GM20000 (cell line): ENCODE data around the gene SLC22A2.

Experiments
- DNase-seq: peaks from one replicate; pipeline ENCODE4 v3.0.0; 2012; ENCODE audit warnings: low spot score
- CTCF ChIP-seq: IDR thresholded peaks from 2 replicates; pipeline ENCODE4 v1.5.1; 2012; ENCODE audit warnings: mild to moderate bottlenecking, control low read depth; ENCODE audit errors: extremely low read depth, missing control alignments

The SLC22A2 gene

DNA sequence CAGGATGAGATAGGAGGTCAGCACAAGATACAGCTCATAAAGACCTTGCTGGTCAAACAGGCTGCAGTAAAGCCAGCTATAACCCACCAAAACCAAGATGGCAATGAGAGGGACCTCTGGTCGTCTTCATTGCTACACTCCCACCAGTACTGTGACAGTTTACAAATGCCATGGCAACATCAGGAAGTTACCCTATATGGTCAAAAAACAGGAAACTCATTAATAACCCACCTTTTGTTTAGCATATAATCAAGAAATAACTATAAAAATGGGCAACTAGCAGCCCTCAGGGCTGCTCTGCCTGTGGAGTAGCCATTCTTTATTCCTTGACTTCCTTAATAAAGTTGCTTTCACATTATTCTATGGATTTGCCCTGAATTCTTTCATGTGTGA is 30.9 kb downstream of the SLC22A2 start:
- TF ChIP-seq CTCF: no peak
- no peak for DNase-seq

DNA sequence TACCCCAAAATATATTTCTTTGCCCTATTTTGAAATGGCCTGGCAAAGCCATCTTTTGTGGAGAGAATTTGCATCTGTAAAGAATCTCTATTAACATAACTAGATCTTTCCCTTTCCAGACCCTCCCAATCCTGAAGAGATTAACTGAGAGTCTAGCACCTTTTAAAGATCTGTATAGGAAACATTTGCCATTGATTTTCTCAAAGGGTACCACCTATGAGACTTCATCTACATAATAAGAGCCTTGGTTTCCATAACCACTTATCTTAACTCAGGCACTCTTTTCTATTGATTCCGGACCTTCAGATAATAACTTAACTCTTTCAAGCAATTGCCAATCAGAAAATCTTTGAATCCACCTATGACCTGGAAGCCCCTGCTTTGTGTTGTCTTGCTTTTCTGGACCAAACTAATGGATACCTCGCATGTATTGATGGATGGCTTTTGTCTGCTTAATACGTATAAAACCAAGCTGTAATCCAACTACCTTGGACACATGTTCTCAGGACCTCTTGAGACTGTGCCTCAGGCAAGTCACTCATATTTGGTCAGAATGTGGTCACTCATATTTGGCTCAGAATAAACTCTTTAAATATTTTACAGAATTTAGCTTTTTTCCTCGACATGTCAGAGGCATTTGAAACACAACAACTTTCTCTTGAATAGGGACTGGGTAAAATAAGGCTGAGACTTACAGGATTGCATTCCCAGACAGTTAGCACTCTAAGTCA is 31.4 kb downstream of the SLC22A2 start:
- DNase-seq: no peak
- no peak for TF ChIP-seq CTCF

DNA sequence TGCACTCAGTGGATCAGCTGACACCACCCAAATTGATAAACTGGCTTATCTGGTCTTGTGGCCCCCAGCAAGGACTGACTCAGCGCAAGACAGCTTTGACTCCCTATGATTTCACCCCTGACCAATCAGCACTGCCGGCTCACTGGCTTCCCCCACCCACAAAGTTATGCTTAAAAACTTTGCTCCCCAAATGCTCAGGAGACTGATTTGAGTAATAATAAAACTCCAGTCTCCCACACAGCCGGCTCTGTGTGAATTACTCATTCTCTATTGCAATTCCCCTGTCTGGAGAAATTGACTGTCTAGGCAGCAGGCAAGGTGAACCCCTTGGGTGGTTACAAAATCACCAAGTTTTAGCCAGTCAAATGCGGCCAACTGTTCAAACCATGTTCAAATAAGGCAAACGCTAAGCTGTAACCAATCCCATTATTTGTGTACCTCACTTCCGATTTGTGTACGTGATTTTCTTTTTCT is 32.5 kb downstream of the SLC22A2 start:
- TF ChIP-seq CTCF: no peak
- no peak for DNase-seq

DNA sequence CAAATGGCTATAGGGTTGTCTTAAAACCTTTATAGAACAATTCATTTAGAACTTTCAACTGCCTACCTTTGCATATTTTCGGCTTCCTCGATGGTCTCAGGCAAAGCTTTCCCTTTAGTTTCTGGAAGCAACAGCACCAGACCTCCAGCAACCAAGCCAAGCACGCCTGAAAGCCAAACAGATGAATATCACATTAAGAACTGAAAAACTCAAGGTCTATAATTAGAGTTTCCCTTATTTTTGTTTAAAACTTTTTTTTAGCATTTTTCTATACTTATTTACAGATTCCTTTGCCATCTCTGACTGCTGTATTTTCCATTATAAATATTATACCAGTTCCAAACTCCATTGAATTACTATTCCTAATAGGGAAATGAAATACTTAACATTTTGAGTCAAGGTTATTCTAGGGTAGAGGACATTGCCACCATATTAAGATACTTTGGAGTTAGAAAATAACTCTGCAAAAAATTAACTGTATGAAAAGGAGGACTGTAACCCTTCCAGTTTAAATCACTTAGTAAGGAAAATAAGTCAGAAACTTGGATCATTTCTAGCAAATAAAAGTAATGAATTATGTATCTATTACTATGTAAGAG is 33.9 kb downstream of the SLC22A2 start:
- no peak for TF ChIP-seq CTCF
- no peak for DNase-seq

DNA sequence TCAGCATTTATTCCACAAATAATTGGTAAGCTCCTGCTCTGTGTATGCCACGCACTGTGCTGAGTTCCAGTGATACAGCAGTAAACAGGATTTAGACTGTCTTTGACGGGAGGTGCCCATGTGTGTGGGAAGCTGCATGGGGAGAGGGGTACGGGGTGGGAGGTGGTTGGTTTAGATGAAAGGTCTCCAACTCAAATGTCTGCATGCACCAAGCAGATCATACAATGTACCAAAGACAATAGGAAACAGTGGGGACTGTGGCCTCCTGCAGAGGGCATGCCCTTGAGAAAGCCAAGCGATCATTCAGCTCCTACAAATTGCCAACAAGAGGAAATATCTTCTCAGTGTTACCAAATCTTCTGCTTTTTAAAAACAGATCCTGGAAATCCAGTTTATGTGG is 36.1 kb downstream of the SLC22A2 start:
- no peak for DNase-seq
- TF ChIP-seq CTCF: no peak

DNA sequence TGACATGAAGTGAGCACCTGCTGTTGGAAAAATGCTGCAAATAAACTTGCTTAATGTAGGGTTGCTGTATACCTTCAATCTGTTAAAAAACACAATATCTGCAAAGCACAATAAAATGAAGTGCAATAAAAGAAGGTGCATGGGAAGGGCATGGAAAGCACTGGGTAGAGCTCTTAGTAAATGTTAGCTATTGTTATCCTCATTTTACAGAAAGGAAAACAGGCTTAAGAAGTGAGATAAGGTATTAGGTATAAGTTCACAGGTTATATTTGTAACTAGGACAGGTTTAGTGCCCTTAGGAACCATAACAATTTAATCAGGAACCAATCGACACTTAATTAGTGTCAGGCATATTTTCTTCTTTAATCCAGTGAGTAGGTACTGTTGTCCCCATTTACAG is 36.7 kb downstream of the SLC22A2 start:
- no peak for DNase-seq
- no peak for TF ChIP-seq CTCF

DNA sequence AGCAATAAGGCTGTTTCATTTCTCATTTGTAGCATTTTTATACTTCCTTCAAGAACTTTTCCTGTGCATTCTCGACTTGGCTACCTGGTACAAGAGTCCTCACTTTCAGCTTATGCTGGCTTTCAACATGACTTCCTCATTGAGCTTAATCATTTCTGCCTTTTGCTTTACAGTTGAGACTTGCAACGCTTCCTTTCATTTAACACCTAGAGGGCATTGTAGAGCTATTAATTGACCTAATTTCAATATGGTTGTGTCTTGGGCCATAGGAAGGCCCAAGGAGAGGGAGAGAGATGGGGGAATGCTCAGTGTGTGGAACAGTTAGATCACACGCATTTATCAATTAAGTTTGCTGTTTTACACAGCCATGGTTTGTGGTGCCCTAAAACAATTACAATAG is 37.2 kb downstream of the SLC22A2 start:
- no peak for TF ChIP-seq CTCF
- no peak for DNase-seq
